ENCODE data around the gene R3HCC1L. TPM values are rescaled to one million over a fixed set of nuclear protein-coding genes. Genes with fewer than 3 reads are reported as not detected.

The R3HCC1L gene
- total RNA-seq, 1 donor from 2014 or later: 17.6 TPM

DNA sequence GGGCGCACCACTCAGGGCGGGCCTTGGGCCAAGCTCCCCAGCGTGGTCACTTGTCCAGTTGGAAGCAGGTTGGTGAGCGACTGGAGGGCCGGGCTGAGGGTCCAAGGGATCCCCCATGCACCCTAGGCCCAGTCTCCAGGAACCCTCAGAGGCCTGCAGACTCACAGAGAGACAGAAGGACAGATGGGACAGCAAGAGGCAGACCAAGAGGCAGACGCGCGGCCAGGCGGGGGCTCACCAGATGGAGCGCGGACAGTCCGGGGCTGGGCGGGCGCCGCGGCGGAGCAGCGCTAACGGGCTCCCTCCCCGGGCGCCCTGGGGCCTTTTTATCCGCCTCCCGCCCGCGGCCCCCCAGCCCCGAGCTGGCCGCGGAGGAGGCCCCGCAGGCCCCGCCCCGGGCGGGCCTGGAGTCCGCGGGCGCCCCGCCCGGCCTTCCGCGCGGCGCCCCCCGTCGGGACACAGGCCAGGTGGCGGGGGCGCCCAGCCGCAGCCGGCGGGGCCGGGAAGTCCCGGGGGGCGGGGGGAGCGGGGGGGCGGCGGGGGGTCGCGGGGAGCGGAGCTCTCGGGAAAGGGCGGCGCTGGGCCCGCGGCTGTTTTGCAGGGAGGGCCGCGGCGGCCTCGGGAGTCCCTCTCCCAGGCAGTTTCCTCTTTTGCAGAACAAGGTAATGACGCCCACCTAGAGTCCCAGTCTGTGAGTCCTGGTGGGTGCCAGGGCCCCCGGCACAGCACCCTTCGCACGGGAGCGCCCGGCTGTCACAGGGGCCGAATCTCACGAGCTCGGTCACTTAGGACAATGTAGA lies 133.6 kb downstream of the R3HCC1L start, which contains the start of gene LOXL4:
Gene LOXL4, minus strand, starts transcription at position 301 of the 800 bp plus-strand sequence. CDS start 5,175 bp downstream, outside the sequence.
- no peak within 1 kb of the TSS for H3K27ac Mint-ChIP-seq
- no peaks in the 10 kb centered on the region for H3K4me1 Mint-ChIP-seq
- DNase-seq: no peak
- intact Hi-C loops (cut with micrococcal nuclease): no loop called here
- no peaks in the 10 kb centered on the region for H3K36me3 Mint-ChIP-seq (ENCODE audit: low read depth)
- H3K4me3 Mint-ChIP-seq: peak within 1 kb of the TSS; percentile 71
- no peaks in the 10 kb centered on the region for H3K9me3 Mint-ChIP-seq
- H3K27me3 Mint-ChIP-seq: peaks cover 52% of the 10 kb centered on the region

DNA sequence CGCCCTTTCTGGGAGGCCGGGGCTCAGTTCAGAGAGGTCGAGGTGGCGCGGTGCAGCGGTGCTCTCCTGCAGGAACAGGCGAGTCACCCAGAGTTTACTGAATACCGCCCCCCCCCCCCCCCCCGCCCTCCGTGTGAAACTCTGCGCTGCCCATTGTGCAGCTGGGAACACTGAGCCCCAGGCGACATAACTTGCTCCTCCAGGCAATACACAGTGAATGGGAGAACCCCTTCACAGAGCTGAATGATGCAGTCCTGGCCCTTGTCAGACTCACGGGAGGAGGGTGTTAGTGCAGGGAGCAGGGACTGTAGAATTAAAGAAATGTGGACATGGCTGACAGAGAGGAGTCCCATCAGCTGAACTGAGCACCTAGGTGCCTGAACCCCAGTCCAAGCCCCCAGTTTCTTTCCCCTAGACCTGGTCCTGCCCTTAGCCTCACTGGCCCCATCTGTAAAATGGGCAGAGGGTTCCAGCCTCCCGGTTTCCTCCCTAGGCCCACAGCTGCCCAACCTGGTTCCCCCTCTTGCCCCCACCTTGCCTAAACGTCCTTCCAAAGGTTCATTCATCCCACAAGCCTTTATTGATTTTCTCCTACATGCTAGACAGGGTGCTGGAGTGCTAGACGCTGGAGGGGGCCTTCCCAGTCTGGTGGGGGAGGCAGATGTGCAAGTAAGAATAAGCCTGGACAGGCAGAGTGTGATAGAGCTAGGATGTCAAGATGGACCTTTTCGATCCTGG lies 134.4 kb downstream of the R3HCC1L start:
- Mint-ChIP-seq H3K27me3 (peaks cover 52% of the 10 kb centered on the region), H3K36me3 (ENCODE audit: low read depth) (no peaks in the 10 kb centered on the region), H3K4me3 (peak overlapping the region; percentile 62), H3K9me3 (no peaks in the 10 kb centered on the region), H3K27ac (no peak overlapping the region), H3K4me1 (no peaks in the 10 kb centered on the region)
- no peak for DNase-seq
- intact Hi-C loops (cut with micrococcal nuclease): no loop called here

DNA sequence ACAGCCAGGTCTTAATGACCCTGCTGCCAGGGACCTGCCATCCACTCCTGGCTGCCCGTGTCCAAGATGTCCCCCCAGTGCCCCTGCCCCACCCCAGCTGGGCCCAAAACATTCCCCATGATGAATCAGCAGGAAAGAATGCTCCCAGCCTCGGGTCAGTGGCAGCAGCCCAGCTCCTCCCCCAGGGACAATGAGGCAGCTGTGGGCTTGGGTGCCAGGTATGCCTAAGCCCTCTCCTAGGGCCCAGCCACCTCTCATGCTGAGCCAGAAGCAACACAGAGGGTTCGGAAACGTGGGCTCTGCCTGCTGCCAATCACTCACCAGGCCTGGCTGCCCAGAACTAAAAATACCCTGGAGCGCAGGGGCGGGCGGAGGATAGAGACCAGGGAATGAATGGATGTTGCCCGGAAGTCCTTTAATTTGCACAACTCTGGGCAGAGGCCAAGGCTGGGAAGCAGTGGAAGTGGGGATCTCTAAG lies 135.0 kb downstream of the R3HCC1L start:
- Mint-ChIP-seq H3K36me3 (ENCODE audit: low read depth) (no peaks in the 10 kb centered on the region), H3K4me1 (no peaks in the 10 kb centered on the region), H3K27me3 (peaks cover 52% of the 10 kb centered on the region), H3K4me3 (no peak overlapping the region), H3K27ac (no peak overlapping the region), H3K9me3 (no peaks in the 10 kb centered on the region)
- intact Hi-C loops (cut with micrococcal nuclease): no loop called here
- DNase-seq: no peak

DNA sequence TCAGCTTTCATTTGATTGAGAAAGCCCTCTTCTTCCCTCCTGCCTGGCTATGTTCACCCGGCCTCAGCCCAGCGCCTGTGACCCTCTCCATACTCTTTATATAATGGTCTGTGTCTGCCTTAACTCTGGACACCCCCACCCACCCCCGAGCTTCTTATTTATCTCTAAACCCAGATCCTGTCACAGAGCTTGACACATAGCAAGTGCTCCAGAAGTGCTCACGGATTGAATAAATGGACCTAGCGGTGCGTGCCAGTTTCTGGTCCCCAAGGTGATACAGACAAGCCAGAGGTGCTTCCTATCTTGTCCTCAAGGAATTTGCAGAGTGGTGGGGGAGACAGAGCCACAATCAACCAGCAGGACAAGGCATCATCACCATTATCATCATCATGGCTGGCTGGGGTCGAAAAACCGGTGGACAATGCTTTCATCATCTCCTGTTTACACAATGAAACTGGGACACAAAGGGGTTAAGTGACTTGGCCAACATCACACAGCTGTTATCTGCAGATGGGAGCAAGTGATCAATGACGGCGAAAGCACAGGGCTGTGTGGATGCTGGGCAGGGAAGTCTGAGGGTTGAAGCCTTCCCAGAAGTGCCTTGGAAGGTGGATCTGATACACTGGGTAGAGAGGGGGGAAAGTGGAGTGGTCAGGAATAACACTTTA lies 135.8 kb downstream of the R3HCC1L start:
- no peak overlapping the region for H3K4me3 Mint-ChIP-seq
- peaks cover 52% of the 10 kb centered on the region for H3K27me3 Mint-ChIP-seq
- no peaks in the 10 kb centered on the region for H3K9me3 Mint-ChIP-seq
- intact Hi-C loops (cut with micrococcal nuclease): no loop called here
- no peaks in the 10 kb centered on the region for H3K36me3 Mint-ChIP-seq (ENCODE audit: low read depth)
- no peaks in the 10 kb centered on the region for H3K4me1 Mint-ChIP-seq
- H3K27ac Mint-ChIP-seq: no peak overlapping the region
- DNase-seq: no peak

DNA sequence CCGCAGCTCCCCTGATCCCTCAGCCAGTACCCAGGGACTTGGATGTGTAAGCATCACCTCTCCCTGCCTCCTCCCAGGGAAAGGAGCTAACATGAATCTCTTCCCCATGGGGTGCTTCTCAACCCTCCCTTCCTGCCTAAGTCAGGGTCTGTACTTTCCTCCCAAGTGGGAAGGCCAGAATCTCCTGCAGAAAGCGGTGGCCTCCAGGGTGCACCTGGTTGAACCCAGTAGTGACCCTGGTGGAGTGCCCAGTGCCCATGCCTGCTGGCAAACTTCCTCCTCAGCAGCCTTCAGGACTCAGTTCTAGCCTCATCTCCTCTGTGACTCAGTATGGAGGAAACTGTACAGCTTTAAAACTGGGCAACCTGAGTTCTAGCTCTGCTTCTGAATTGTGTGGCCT lies 136.3 kb downstream of the R3HCC1L start:
- intact Hi-C loops (cut with micrococcal nuclease): no loop called here
- Mint-ChIP-seq H3K27me3 (peaks cover 52% of the 10 kb centered on the region), H3K4me3 (no peak overlapping the region), H3K4me1 (no peaks in the 10 kb centered on the region), H3K27ac (no peak overlapping the region), H3K36me3 (ENCODE audit: low read depth) (no peaks in the 10 kb centered on the region), H3K9me3 (no peaks in the 10 kb centered on the region)
- no peak for DNase-seq

DNA sequence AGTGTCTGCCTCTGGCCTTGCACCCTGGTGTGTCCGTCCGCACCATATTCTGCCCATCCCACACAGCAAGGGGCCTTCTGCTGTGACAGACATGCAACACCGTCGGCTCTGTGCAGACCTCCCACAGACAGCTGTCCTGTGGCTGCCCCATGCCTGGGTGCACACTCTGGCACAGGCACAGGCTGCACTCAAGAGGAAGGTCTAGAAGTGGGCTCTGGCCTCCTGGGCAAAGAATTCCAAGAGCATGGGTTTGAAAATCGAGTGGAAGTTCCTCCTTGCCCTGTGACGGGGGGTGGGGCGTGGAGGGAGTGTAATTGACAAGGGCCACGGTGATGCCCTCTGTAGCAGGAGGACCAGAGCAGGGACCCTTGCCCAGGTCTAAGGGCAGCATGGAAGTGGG lies 137.8 kb downstream of the R3HCC1L start:
- Mint-ChIP-seq H3K4me3 (no peak overlapping the region), H3K36me3 (ENCODE audit: low read depth) (no peaks in the 10 kb centered on the region), H3K9me3 (no peaks in the 10 kb centered on the region), H3K27me3 (peaks cover 48% of the 10 kb centered on the region), H3K4me1 (no peaks in the 10 kb centered on the region), H3K27ac (no peak overlapping the region)
- intact Hi-C loops (cut with micrococcal nuclease): no loop called here
- no peak for DNase-seq

DNA sequence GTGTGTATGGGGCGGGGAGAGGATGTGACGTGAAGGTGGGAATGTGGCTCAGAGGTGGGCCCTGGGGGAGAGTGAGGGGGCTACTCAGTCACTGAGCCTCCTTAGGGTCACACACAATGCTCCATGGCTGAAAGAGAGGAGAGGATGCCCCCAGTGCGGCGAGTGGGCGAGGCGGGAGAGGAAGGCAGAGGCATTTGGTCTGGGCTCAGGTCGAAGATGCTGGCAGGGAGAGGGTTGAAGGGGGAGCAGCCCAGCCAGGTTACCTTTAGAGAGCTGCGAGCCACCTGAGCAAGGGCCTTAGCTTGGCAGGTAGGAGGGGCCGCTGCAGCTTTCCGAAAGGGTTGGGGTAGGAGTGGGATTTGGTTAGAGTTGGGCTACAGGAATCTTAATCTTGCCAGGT lies 138.2 kb downstream of the R3HCC1L start:
- H3K27ac Mint-ChIP-seq: no peak overlapping the region
- peaks cover 44% of the 10 kb centered on the region for H3K27me3 Mint-ChIP-seq
- no peaks in the 10 kb centered on the region for H3K4me1 Mint-ChIP-seq
- intact Hi-C loops (cut with micrococcal nuclease): no loop called here
- H3K4me3 Mint-ChIP-seq: no peak overlapping the region
- no peaks in the 10 kb centered on the region for H3K36me3 Mint-ChIP-seq (ENCODE audit: low read depth)
- no peaks in the 10 kb centered on the region for H3K9me3 Mint-ChIP-seq
- DNase-seq: no peak

DNA sequence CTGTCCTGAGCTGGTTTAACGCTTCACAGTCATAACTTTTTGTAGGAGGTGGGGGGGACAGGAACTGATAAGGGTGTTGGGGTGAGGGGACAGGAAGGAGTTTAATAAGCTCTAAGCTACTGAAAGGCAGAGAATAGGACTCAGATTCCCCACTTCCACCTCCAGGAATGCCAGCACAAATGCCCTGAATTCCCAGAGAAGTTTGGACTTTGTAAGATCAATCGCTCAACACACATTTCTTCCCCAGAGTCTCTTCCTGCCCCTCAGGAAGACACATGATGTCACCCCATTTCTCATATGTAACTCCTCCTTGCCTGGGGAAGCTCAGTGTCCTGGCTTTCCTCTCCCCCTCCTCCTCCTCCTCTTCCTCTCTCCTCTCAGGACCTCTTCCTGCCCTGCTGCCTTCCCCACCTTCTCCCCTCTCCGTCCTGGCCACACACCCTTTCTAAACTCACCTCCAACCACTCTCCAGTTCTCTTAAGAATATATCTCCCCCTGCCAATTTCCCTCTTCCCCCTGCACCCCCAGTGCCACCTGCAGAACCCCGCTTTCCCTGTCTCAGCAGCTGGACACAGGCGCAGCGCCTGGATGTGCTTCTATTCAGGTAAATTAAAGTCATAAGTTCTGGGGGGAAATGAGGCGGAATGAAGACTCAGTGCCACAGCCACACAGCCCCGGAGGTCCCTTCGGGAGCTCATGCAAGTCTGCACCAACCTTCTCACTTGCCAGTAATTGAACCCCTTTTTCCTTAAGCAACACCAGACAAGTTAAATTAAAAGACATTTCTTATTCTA lies 138.8 kb downstream of the R3HCC1L start:
- Mint-ChIP-seq H3K4me1 (no peaks in the 10 kb centered on the region), H3K9me3 (no peaks in the 10 kb centered on the region), H3K36me3 (ENCODE audit: low read depth) (no peaks in the 10 kb centered on the region), H3K4me3 (no peak overlapping the region), H3K27ac (no peak overlapping the region), H3K27me3 (peaks cover 42% of the 10 kb centered on the region)
- intact Hi-C loops (cut with micrococcal nuclease): no loop called here
- no peak for DNase-seq

DNA sequence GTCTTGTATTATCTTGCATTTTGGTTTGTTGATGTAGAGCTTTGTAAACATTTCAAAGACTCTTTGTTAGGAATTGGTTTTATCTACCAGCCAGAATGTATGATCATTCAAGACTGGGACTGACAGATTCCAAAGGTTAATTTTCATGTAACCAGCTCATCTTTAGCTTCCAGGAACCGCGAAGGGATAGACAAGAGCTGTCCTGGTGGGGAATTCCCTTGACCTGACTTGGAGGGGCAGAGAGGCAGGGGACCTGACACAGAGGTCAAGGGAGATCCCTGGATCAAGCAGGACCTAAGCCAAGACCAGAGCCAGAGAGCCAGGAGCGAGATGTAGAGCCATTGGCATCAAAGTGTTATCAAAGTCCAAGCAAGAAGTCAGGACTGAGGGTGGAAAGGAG lies 140.1 kb downstream of the R3HCC1L start:
- no peaks in the 10 kb centered on the region for H3K36me3 Mint-ChIP-seq (ENCODE audit: low read depth)
- H3K4me3 Mint-ChIP-seq: no peak overlapping the region
- no peaks in the 10 kb centered on the region for H3K9me3 Mint-ChIP-seq
- no peak for DNase-seq
- no peak overlapping the region for H3K27ac Mint-ChIP-seq
- peaks cover 37% of the 10 kb centered on the region for H3K27me3 Mint-ChIP-seq
- no peaks in the 10 kb centered on the region for H3K4me1 Mint-ChIP-seq
- intact Hi-C loops (cut with micrococcal nuclease): no loop called here

DNA sequence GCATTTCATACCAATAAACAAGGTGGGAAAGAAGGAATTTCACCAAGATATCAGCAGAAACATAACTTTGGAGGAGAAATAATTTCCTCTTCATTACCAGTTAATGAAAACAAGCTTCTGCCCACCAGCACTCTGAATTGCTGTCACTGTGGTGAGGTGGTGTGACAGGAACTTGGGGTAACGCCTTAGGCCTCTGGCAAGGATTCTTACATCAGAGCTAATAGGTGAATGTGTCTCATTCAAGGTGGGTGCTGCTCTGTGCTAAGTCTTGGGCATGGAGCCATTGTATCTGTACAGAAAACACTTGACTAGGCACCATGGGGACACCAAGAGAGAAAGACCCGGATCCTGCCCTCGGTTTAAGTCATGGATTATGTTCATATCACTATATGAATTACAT lies 141.9 kb downstream of the R3HCC1L start:
- Mint-ChIP-seq H3K36me3 (ENCODE audit: low read depth) (no peaks in the 10 kb centered on the region), H3K9me3 (no peaks in the 10 kb centered on the region), H3K27ac (no peak overlapping the region), H3K4me3 (no peak overlapping the region), H3K4me1 (no peaks in the 10 kb centered on the region), H3K27me3 (peaks cover 39% of the 10 kb centered on the region)
- intact Hi-C loops (cut with micrococcal nuclease): no loop called here
- DNase-seq: no peak

DNA sequence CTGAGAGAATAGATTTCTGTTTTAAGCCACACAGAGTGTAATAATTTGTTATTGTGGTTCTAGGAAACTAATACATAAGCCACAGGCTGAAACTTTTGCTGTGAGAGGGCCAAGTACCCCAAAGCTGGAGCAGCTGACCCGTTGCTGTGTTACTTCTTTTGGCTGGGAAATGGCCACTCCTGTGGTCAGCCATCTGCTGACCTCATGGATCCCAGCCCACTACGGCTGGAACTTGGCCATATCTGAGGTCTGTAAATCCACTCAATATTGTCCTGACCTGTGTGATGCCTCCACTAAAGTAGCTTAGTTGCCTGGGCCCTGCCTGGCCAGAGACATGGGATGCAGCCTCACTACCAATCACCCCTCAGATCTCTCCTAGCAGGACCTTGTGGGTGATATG lies 151.0 kb downstream of the R3HCC1L start:
- H3K27ac Mint-ChIP-seq: no peak overlapping the region
- H3K27me3 Mint-ChIP-seq: peaks cover 27% of the 10 kb centered on the region
- H3K36me3 Mint-ChIP-seq (ENCODE audit: low read depth): no peaks in the 10 kb centered on the region

DNA sequence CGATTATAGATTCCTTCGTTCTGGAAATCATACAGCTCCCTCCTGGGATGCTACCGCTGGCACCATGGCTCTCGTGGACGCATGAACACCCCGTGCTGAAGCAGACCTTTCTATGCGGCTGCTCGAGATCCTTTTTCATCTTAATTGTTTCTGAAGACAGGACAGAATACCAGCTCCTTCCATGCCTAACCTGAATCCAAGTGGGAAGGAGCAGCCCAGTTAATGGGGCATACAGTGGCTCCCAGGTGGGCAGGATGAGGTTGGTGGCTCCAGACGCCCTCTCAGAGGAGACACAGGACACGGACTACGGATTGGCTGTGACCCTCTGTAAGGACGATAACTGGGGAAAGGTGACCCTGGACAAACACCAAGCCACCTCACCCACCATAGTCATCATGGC lies 152.0 kb downstream of the R3HCC1L start:
- Mint-ChIP-seq H3K9me3 (no peaks in the 10 kb centered on the region), H3K4me3 (no peak overlapping the region), H3K27me3 (peaks cover 19% of the 10 kb centered on the region), H3K4me1 (no peaks in the 10 kb centered on the region), H3K27ac (no peak overlapping the region), H3K36me3 (ENCODE audit: low read depth) (no peaks in the 10 kb centered on the region)
- no peak for DNase-seq
- intact Hi-C loops (cut with micrococcal nuclease): no loop called here

More for the DNA sequence above, 151.0 kb downstream of the R3HCC1L start:
- Mint-ChIP-seq H3K4me3 (no peak overlapping the region), H3K4me1 (no peaks in the 10 kb centered on the region), H3K9me3 (no peaks in the 10 kb centered on the region)
- no peak for DNase-seq
- intact Hi-C loops (cut with micrococcal nuclease): no loop called here

DNA sequence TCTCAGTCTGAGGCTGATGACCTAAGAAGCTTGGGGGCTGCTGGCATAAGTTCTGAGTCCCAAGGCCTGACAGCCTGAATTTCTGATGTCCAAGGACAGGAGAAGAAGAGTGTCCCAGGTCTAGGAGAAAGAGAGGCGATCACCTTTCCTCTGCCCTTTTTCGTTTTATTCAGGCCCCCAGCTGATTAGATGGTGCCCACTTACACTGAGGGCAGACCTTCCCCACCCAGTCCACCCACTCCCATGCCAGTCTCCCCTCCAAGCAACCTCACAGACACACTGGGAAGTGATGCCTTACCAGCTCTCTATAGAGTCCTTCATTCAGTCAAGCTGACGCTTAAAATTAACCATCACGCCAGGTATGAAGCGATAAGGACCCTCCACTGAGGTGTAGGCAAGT lies 152.9 kb downstream of the R3HCC1L start:
- Mint-ChIP-seq H3K36me3 (ENCODE audit: low read depth) (no peaks in the 10 kb centered on the region), H3K4me3 (no peak overlapping the region), H3K27ac (no peak overlapping the region), H3K9me3 (no peaks in the 10 kb centered on the region), H3K27me3 (peaks cover 14% of the 10 kb centered on the region), H3K4me1 (no peaks in the 10 kb centered on the region)
- intact Hi-C loops (cut with micrococcal nuclease): no loop called here
- no peak for DNase-seq

Data from activated CD4-positive, alpha-beta T cell treated with anti-CD3 and anti-CD28 coated beads, Interleukin-2, amount 10 ng/mL, durations not matched to agents 24 days and 14 days (primary cell).